GM23248 (cell line): ENCODE data around the gene CD244.

Experiments used
- EZH2 ChIP-seq: fragments of 200-600 bp; sonication (generic); IDR thresholded peaks from 2 replicates; pipeline ENCODE4 v1.6.1; 2018; ENCODE audit warnings: antibody characterized with exemption, mild to moderate bottlenecking; ENCODE audit not compliant: insufficient read depth, poor library complexity, severe bottlenecking
- EZH2phosphoT487 ChIP-seq: fragments of 200-600 bp; sonication (generic); IDR thresholded peaks from 2 replicates; pipeline ENCODE4 v1.6.1; 2018; ENCODE audit warnings: antibody characterized with exemption, moderate library complexity, mild to moderate bottlenecking, low read depth; ENCODE audit not compliant: insufficient read depth

GRCh38 chr1:160807738-160808137 is 54.9 kb downstream of the CD244 start:
- TF ChIP-seq EZH2phosphoT487 = no peak
- TF ChIP-seq EZH2 = no peak
